T1000 (cell line): ENCODE measurements around the gene FGF5.

Experiments
- DNase-seq: peaks from one replicate; lab custom pipeline; 2025; ENCODE audit warnings: mixed read lengths; lab: John Stamatoyannopoulos, UW

The FGF5 gene

DNA sequence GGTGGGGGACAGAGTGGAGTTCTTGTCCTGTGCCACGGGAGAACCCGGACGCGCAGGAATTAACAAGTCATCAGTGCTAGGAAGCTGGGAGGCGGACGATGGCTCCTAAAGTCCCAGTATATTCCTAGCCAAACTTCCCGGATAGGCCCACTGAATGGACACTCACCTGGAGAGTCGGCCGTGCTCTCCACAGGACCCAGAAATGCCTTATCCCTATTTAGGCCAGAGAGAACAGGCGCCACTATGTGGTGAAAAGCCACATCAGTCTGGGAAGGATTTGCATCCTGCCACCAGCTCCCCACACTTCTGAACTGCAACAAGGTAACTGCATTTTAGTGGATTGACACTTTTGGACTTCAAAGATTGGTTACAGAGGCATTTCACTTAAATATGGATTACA, 70.1 kb downstream of the FGF5 start:
- no peak for DNase-seq

DNA sequence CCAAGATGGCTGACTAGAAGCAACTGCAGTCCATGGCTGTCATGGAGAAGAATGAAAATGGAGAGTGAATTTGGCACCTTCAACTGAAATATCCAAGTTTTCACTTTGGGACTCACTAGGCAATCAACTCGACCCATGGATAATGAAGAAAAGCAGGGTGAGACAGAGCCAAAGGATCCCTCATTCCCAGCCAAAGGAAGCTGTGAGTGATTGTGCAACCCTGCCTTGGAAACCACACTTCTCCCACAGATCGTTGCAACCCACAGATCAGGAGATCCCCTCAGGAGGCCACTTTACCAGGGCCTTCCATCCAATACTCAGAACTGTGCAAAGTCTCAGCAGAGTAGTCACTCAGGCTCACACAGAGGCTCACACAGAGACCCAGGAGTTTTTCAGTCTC, 73.6 kb downstream of the FGF5 start:
- no peak for DNase-seq
